Left lung (tissue), 14 donors: ENCODE data around the gene XRCC2. TPM values are rescaled to one million over a fixed set of nuclear protein-coding genes. Genes with fewer than 3 reads are reported as not detected.
"Not testable (repeated sequence)": the region's sequence is repeated elsewhere in the genome, so short reads cannot be mapped to it uniquely, and the experiment has no call there.

Experiments used
- ATAC-seq: fragments of 200-7000 bp; cut with Tn5 transposase; one replicate; pipeline ENCODE4 v1.9.1; 2020; ENCODE audit warnings: moderate library complexity
- DNase-seq, 4 donors: peaks; one replicate each; pipeline ENCODE4 v3.0.0-alpha.2; 2013 to 2020
- H3K27ac ChIP-seq, 2 donors: fragments of 200-600 bp; sonication (generic) in 1 of 2; one replicate each; pipeline versions ENCODE4 v1.5.0 to v1.8.0; 2020 to 2021
- H3K27me3 ChIP-seq, 2 donors: fragments of 200-600 bp; sonication (generic) in 1 of 2; one replicate each; pipeline versions ENCODE4 v1.5.0 to v1.8.0; 2020 to 2021
- H3K36me3 ChIP-seq, 2 donors: fragments of 200-600 bp; sonication (generic) in 1 of 2; one replicate each; pipeline versions ENCODE4 v1.5.0 to v1.8.0; 2020 to 2021
- H3K4me1 ChIP-seq, 2 donors: fragments of 200-600 bp; one replicate each; pipeline ENCODE4 v1.8.0; 2021
- H3K4me3 ChIP-seq, 2 donors: fragments of 200-600 bp; sonication (generic) in 1 of 2; one replicate each; pipeline versions ENCODE4 v1.5.0 to v1.8.0; 2020 to 2021; ENCODE audit warnings: mild to moderate bottlenecking in 1 of 2
- H3K9me3 ChIP-seq, 2 donors: fragments of 200-600 bp; sonication (generic) in 1 of 2; one replicate each; pipeline versions ENCODE4 v1.5.0 to v1.8.0; 2020 to 2021
- intact Hi-C, 2 donors: fragments of 100-400 bp; cut with DNase I; formaldehyde crosslinking; loops; one replicate each; pipeline versions ENCODE4 v1.11.2 to v1.14.2; 2022
- long read RNA-seq, 12 donors: library from polyadenylated mRNA in 2 of 12; unstranded in 2 of 12; transcript quantifications; one replicate each; pipeline ENCODE4 v2.0.0 and lab custom pipeline, GENCODE V29; 2019 to 2026
- polyA plus RNA-seq, 6 donors: library from polyadenylated mRNA; unstranded; fragments of 120-200 nt; gene quantifications; one replicate each; pipeline ENCODE4 v1.2.1, GENCODE V29; 2013; ENCODE audit not compliant: insufficient read length in 6 of 6
- total RNA-seq, 2 donors: library from RNA; stranded (reverse); fragmentation: NEBNext Ultra II Directional; extraction: Animal tissue kit (Norgen Biotek cat#: 25700); gene quantifications; one replicate each; pipeline ENCODE4 v1.2.1, GENCODE V29; 2021
- TF ChIP-seq, protein P1 (sequence below), 2 donors: fragments of 200-600 bp; sonication (generic) in 1 of 2; IDR thresholded peaks; one replicate each; pipeline versions ENCODE4 v1.5.0 to v1.8.0; 2021; ENCODE audit warnings: antibody characterized with exemption in 2 of 2
- donor health status: DM: no; HTN: yes; CAD: no.
- donor health status: DM: no; HTN: no; CAD: no.

The XRCC2 gene
- 1 to 10 TPM; 1.8 to 3.5 TPM for total RNA-seq
- 10 to 100 TPM in 4 of 6 donors, 1 to 10 TPM in 2; 8.2 to 14.3 (median 12.4) TPM for polyA plus RNA-seq
- long read RNA-seq, donor 1, partial matches to known transcripts = 0 of 1 reads
- long read RNA-seq, donor 1, other reads (novel, unspliced or antisense) = 0 of 1 reads
- long read RNA-seq, donor 2, partial matches to known transcripts = 0 of 4 reads
- long read RNA-seq, donor 2, other reads (novel, unspliced or antisense) = 0 of 4 reads
- long read RNA-seq, donor 3, partial matches to known transcripts = 0 of 3 reads
- long read RNA-seq, donor 3, other reads (novel, unspliced or antisense) = 0 of 3 reads
- long read RNA-seq, donor 4 = 0 reads
- long read RNA-seq, donor 5, partial matches to known transcripts = 0 of 1 reads
- long read RNA-seq, donor 5, other reads (novel, unspliced or antisense) = 0 of 1 reads
- long read RNA-seq, donor 6, partial matches to known transcripts = 0 of 1 reads
- long read RNA-seq, donor 6, other reads (novel, unspliced or antisense) = 0 of 1 reads
- long read RNA-seq, donor 7 = 0 reads
- long read RNA-seq, donor 8, partial matches to known transcripts = 0 of 1 reads
- long read RNA-seq, donor 8, other reads (novel, unspliced or antisense) = 0 of 1 reads
- long read RNA-seq, donor 9 = 0 reads
- long read RNA-seq, donor 10, partial matches to known transcripts = 0 of 2 reads
- long read RNA-seq, donor 10, other reads (novel, unspliced or antisense) = 1 of 2 reads
- long read RNA-seq, donor 11 = 0 reads
- long read RNA-seq, donor 12 = 0 reads

DNA sequence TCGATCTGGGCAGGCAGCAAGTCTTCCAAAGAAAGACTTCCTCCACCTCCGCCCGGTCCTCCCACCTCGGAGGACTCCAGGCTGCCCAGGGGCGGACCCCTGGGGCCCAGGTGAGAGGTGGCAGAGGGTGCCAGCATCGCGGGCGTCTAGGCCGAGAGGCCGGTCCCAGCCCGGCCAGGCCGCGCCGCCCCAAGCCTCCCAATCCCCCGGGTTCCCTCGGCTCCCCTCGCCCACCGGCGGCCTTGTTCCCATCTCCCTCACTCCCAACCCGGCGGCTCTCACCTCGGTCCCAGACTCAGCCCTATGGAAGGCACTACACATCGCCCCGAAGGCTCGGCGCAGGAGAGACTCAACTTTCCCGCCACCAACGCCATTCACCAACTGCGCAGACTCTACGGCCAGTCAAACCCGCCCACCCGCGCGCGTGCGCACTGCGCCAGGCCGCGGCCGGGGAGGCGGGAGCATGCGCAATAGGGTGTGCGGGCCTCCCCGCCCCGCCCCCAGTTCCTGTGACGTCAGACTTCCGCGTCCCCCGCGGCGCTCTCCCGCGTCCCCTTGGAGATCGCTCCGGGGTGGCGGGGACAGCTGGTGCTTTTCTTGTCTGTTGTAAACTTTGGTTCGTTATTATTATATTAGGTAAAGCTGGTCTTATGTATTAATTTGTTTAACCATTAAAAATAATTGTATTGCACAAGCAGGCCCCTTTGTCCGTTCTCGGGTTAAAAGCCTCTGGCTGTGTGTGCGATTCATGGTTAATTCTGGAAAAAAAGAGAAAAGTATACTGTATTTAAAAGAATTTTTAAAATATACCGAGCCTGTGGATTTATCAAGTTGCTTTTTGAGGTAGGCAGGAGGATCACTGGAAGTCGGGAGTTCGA lies at the start of gene XRCC2:
Gene XRCC2, minus strand, starts transcription at position 383 of the 878 bp plus-strand sequence. Its CDS starts 62 bp downstream, at position 321.
- Histone ChIP-seq H3K9me3 (no peaks in the 10 kb centered on the region), H3K36me3 (no peaks in the 10 kb centered on the region), H3K27me3 (no peaks in the 10 kb centered on the region), H3K4me1 (peaks cover 5 to 23% of the 10 kb centered on the region in 2 donors), H3K27ac (peak within 1 kb of the TSS; percentile 80 to 89), H3K4me3 (peak within 1 kb of the TSS; percentile 72 to 75)
- ATAC-seq = peak; percentile 90
- DNase-seq = peak; percentile 90 to 97 (median 96)
- intact Hi-C loops = no loop called here
- TF ChIP-seq, protein P1, sequence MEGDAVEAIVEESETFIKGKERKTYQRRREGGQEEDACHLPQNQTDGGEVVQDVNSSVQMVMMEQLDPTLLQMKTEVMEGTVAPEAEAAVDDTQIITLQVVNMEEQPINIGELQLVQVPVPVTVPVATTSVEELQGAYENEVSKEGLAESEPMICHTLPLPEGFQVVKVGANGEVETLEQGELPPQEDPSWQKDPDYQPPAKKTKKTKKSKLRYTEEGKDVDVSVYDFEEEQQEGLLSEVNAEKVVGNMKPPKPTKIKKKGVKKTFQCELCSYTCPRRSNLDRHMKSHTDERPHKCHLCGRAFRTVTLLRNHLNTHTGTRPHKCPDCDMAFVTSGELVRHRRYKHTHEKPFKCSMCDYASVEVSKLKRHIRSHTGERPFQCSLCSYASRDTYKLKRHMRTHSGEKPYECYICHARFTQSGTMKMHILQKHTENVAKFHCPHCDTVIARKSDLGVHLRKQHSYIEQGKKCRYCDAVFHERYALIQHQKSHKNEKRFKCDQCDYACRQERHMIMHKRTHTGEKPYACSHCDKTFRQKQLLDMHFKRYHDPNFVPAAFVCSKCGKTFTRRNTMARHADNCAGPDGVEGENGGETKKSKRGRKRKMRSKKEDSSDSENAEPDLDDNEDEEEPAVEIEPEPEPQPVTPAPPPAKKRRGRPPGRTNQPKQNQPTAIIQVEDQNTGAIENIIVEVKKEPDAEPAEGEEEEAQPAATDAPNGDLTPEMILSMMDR (IDR thresholded peaks at IDR 0.05) = no peak

DNA sequence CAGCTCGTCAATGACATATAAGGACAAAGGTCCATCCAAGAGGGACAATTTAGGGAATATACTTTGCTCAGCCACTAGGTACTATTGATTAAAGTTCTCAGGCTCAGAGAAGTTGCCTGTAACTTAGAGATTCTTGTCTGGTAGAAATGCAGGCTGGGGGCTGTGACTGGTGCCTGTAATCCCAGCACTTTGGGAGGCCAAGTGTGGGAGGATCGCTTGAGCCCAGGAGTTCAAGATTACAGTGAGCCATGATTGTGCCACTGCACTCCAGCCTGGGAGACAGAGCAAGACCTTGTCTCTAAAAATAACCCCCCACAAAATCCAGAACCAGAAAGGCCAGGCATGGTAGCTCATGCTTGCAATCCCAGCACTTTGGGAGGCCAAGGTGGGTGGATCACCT lies 47.4 kb upstream of the XRCC2 start:
- DNase-seq (no peak), ATAC-seq (no peak)
- TF ChIP-seq, protein P1 (IDR thresholded peaks at IDR 0.05) = no peak
- intact Hi-C loops = no loop called here
- Histone ChIP-seq H3K4me3 (no peak overlapping the region), H3K4me1 (no peaks in the 10 kb centered on the region), H3K9me3 (no peaks in the 10 kb centered on the region), H3K27ac (no peak overlapping the region), H3K27me3 (no peaks in the 10 kb centered on the region), H3K36me3 (no peaks in the 10 kb centered on the region)

DNA sequence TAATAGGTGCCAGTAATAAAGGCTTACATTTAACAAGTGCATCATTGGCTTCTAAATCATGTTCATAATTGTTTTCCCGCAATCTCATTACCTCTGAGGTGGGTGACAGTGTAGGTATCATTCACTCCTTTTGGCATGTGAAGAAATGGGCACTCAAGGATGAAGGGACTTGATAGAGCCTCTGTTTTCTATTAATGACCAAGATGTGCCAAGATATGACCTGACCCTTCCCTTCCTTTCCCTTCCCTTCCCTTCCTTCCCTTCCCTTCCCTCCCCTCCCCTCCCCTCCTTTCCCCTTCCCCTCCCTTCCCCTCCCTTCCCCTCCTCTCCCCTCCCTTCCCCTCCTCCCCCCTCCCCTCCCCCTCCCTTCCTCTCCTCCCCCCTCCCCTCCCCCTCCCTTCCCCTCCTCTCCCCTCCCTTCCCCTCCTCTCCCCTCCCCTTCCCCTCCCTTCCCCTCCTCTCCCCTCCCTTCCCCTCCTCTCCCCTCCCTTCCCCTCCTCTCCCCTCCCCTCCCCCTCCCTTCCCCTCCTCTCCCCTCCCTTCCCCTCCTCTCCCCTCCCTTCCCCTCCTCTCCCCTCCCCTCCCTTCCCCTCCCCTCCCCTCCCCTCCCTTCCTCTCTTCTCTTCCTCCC lies 36.6 kb upstream of the XRCC2 start:
- intact Hi-C loops, H3K27me3 ChIP-seq, H3K27ac ChIP-seq, H3K36me3 ChIP-seq, DNase-seq, H3K4me1 ChIP-seq, H3K4me3 ChIP-seq, ATAC-seq, H3K9me3 ChIP-seq: not testable (repeated sequence)

DNA sequence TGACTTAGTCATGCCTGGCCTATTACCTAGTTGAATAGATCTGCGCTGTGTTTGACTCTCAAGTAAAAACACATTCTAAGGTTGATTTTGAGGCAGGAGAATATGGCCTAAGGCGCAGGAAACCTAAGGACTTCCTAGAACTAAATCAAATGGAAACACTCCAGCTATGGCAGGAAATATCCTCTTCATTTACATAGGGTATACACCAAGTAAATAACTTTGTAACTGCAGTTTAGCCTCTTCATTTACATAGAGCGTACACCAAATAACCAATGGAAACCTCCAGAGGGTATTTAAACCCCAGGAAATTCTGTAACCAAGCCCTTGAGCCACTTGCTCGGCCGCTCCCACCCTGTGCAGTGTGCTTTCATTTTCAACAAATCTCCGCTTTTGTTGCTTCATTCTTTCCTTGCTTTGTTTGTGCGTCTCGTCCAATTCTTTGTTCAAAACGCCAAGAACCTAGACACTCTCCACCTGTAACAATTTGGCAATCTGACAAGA lies 35.6 kb upstream of the XRCC2 start:
- H3K27ac ChIP-seq = no peak overlapping the region
- DNase-seq (no peak), ATAC-seq (no peak)
- H3K27me3 ChIP-seq = no peaks in the 10 kb centered on the region
- H3K4me3 ChIP-seq = no peak overlapping the region
- intact Hi-C loops = no loop called here
- H3K36me3 ChIP-seq = no peaks in the 10 kb centered on the region
- TF ChIP-seq, protein P1 (IDR thresholded peaks at IDR 0.05) = no peak
- H3K9me3 ChIP-seq = no peaks in the 10 kb centered on the region
- peaks cover 0 to 5% of the 10 kb centered on the region in 2 donors for H3K4me1 ChIP-seq

DNA sequence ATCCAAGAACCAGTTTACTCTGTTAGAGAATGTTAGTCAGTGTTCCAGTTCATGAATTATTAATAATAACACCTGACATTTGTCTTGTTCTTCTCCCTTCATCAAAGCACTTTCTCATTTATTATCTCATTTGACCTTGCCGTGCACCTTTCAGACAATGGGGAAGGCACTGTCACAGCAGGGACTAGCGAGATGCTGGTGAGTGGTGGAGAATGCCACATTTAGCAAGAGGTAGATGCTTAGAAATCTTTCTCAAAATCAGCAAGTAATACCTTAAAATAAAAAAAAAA lies 34.2 kb upstream of the XRCC2 start:
- ATAC-seq (no peak), DNase-seq (no peak)
- H3K4me1 ChIP-seq = peaks cover 0 to 5% of the 10 kb centered on the region in 2 donors
- H3K27ac ChIP-seq = no peak overlapping the region
- H3K27me3 ChIP-seq = no peaks in the 10 kb centered on the region
- no peaks in the 10 kb centered on the region for H3K36me3 ChIP-seq
- H3K4me3 ChIP-seq = no peak overlapping the region
- TF ChIP-seq, protein P1 (IDR thresholded peaks at IDR 0.05) = no peak
- intact Hi-C loops = no loop called here
- peaks cover 0 to 7% of the 10 kb centered on the region in 2 donors for H3K9me3 ChIP-seq
